SIG-M5 treated with dmso at 0.1 percent for 504 hours (cell line): ENCODE measurements around the gene NECTIN1.

Experiments
- DNase-seq: peaks from one replicate; lab custom pipeline; 2025; ENCODE audit not compliant: unreplicated experiment; lab: John Stamatoyannopoulos, UW

The NECTIN1 gene

GRCh38 chr11:119755356-119756071 is 26.5 kb upstream of the NECTIN1 start:
- DNase-seq = no peak

GRCh38 chr11:119754656-119755355 is 25.8 kb upstream of the NECTIN1 start:
- DNase-seq = no peak

GRCh38 chr11:119754199-119754598 is 25.2 kb upstream of the NECTIN1 start:
- no peak for DNase-seq

GRCh38 chr11:119752946-119753345 is 23.9 kb upstream of the NECTIN1 start:
- DNase-seq = no peak

GRCh38 chr11:119752345-119752871 is 23.4 kb upstream of the NECTIN1 start:
- DNase-seq = no peak

GRCh38 chr11:119750056-119750455 is 21.1 kb upstream of the NECTIN1 start:
- DNase-seq = no peak

- DNase-seq = no peak
These were observed 20.1 kb upstream of the NECTIN1 start for GRCh38 chr11:119749006-119749565.

GRCh38 chr11:119747868-119748660 is 19.1 kb upstream of the NECTIN1 start:
- no peak for DNase-seq

GRCh38 chr11:119745776-119746535 is 17.0 kb upstream of the NECTIN1 start:
- no peak for DNase-seq

GRCh38 chr11:119745112-119745511 is 16.1 kb upstream of the NECTIN1 start:
- no peak for DNase-seq

GRCh38 chr11:119744577-119744976 is 15.6 kb upstream of the NECTIN1 start:
- no peak for DNase-seq

GRCh38 chr11:119743006-119743405 is 14.0 kb upstream of the NECTIN1 start:
- no peak for DNase-seq

- DNase-seq = no peak
These were observed 13.4 kb upstream of the NECTIN1 start for GRCh38 chr11:119742263-119742861.

GRCh38 chr11:119741369-119742262 is 12.6 kb upstream of the NECTIN1 start:
- no peak for DNase-seq

GRCh38 chr11:119739975-119740374 is 11.0 kb upstream of the NECTIN1 start:
- no peak for DNase-seq

GRCh38 chr11:119739021-119739703 is 10.2 kb upstream of the NECTIN1 start:
- no peak for DNase-seq

- no peak for DNase-seq
These were observed 9.0 kb upstream of the NECTIN1 start for GRCh38 chr11:119738059-119738439.

GRCh38 chr11:119737366-119738058 is 8.5 kb upstream of the NECTIN1 start:
- no peak for DNase-seq
